Hepatocyte (in vitro differentiated cells): Measurements from ENCODE around the gene RHOBTB3.

Experiments
- CTCF ChIP-seq: fragments of 200-600 bp; sonication (generic); IDR thresholded peaks from 2 replicates; pipeline ENCODE4 v1.5.1; 2016; ENCODE audit warnings: antibody characterized with exemption, mild to moderate bottlenecking; ENCODE audit not compliant: poor library complexity
- EZH2 ChIP-seq: fragments of 200-600 bp; sonication (generic); IDR thresholded peaks from 2 replicates; pipeline ENCODE4 v1.6.1; 2016; ENCODE audit warnings: antibody characterized with exemption, mild to moderate bottlenecking, borderline replicate concordance
- EZH2phosphoT487 ChIP-seq: fragments of 200-600 bp; sonication (generic); IDR thresholded peaks from one replicate; pipeline ENCODE4 v1.6.1; 2018; ENCODE audit warnings: antibody characterized with exemption, mild to moderate bottlenecking, low read depth, moderate library complexity; ENCODE audit not compliant: unreplicated experiment, severe bottlenecking

GRCh38 chr5:95684361-95684760 lies 46.8 kb upstream of the RHOBTB3 start:
- no peak for TF ChIP-seq CTCF
- TF ChIP-seq EZH2phosphoT487, result no peak
- no peak for TF ChIP-seq EZH2
